ENCODE data around the gene SUGP2. TPM values are rescaled to one million over a fixed set of nuclear protein-coding genes. Genes with fewer than 3 reads are reported as not detected.

SUGP2 gene
- polyA plus RNA-seq, 3 donors = 7.6 to 143 (median 8.2) TPM

DNA sequence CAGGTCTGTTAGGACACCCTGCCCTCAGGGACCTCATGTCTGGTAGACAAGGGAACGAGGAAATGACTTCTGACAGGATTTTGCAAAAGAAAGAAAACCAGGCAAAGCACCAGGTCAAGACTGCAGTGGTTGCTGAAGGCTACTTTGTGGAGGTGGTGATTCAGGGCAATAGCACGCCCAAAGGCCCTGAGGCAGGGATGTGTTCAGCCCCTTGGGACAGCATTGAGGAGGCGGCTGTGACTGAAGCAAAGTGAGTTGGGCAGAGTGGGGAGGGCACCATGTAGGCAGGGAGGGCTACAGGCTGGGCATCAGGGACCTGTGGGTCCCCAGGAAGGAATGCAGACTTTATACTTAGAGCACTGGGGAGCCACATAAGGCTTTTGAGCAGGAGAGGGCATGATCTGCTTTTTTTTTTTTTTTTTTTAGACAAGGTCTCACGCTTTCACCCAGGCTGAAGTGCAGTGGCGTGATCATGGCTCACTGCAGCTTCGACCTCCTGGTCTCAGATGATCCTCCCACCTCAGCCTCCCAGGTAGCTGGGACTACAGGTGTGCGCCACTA, 81.5 kb downstream of the SUGP2 start:
- Histone ChIP-seq H3K4me1 (ENCODE audit: control insufficient read depth in 1 of 2, insufficient read depth in 2 of 2, low read length in 2 of 2) (no peaks in the 10 kb centered on the region), H4K20me1 (ENCODE audit: insufficient read depth, low read length) (no peaks in the 10 kb centered on the region), H3K36me3 (replicated peaks in 1 of 2; ENCODE audit: control insufficient read depth in 1 of 2, insufficient read depth in 2 of 2, low read length in 2 of 2) (peaks cover 0 to 2% of the 10 kb centered on the region in 2 donors), H3K9me3 (replicated peaks in 1 of 2; ENCODE audit: control insufficient read depth in 1 of 2, insufficient read depth in 1 of 2, low read length in 2 of 2) (no peaks in the 10 kb centered on the region), H3K79me2 (ENCODE audit: insufficient read depth, low read length) (no peaks in the 10 kb centered on the region), H2AFZ (ENCODE audit: insufficient read depth, low read depth, low read length, poor library complexity, severe bottlenecking) (no peak overlapping the region), H3K4me2 (replicated peaks; ENCODE audit: extremely low read depth, low read length, poor library complexity, severe bottlenecking) (no peak overlapping the region), H3K4me3 (replicated peaks in 1 of 3; ENCODE audit: low read depth in 2 of 3, low read length in 3 of 3) (no peak overlapping the region), H3K27ac (ENCODE audit: low read depth in 1 of 2, low read length in 2 of 2) (no peak overlapping the region), H3K27me3 (ENCODE audit: control insufficient read depth in 2 of 2, insufficient read depth in 2 of 2, low read length in 2 of 2) (no peaks in the 10 kb centered on the region), H3K9ac (ENCODE audit: insufficient read depth, low read length, poor library complexity, severe bottlenecking) (no peak overlapping the region)
- TF ChIP-seq, protein P1, sequence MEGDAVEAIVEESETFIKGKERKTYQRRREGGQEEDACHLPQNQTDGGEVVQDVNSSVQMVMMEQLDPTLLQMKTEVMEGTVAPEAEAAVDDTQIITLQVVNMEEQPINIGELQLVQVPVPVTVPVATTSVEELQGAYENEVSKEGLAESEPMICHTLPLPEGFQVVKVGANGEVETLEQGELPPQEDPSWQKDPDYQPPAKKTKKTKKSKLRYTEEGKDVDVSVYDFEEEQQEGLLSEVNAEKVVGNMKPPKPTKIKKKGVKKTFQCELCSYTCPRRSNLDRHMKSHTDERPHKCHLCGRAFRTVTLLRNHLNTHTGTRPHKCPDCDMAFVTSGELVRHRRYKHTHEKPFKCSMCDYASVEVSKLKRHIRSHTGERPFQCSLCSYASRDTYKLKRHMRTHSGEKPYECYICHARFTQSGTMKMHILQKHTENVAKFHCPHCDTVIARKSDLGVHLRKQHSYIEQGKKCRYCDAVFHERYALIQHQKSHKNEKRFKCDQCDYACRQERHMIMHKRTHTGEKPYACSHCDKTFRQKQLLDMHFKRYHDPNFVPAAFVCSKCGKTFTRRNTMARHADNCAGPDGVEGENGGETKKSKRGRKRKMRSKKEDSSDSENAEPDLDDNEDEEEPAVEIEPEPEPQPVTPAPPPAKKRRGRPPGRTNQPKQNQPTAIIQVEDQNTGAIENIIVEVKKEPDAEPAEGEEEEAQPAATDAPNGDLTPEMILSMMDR (IDR thresholded peaks at IDR 0.05) = no peak
- intact Hi-C loops (cut with micrococcal nuclease) = no loop called here
- Mint-ChIP-seq H3K27me3 (ENCODE audit: low read depth in 3 of 3) (peaks cover 3 to 7% (median 3%) of the 10 kb centered on the region in 3 donors), H3K9me3 (peaks cover 0 to 9% (median 1%) of the 10 kb centered on the region in 7 donors), H3K4me3 (no peak overlapping the region), H3K36me3 (peaks cover 2 to 4% of the 10 kb centered on the region in 2 donors), H3K4me1 (no peaks in the 10 kb centered on the region), H3K27ac (peak overlapping the region in 1 of 7 donors; percentile 1)
- 83% methylated on average over 4 of the region's 7 CpGs for WGBS (ENCODE audit: insufficient coverage)
- DNase-seq = no peak

DNA sequence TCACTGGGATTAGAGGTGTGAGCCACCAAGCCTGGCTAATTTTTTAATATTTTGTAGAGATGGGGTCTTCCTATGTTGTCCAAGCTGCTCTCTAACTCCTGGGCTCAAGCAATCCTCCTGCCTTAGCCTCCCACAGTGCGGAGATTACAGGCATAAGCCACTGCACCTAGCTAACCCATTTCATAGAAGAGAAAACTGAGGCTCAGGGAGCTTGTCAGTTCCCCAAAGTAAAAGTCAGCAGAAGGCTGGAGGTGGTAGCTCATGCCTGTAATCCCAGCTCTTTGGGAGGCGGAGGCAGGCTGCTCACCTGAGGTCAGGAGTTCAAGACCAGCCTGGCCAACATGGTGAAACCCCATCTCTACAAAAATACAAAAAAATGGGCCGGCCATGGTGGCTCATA, 83.5 kb downstream of the SUGP2 start:
- Histone ChIP-seq H3K27ac (ENCODE audit: low read depth in 1 of 2, low read length in 2 of 2) (no peak overlapping the region), H3K4me1 (ENCODE audit: control insufficient read depth in 1 of 2, insufficient read depth in 2 of 2, low read length in 2 of 2) (peaks cover 4 to 5% of the 10 kb centered on the region in 2 donors), H3K36me3 (replicated peaks in 1 of 2; ENCODE audit: control insufficient read depth in 1 of 2, insufficient read depth in 2 of 2, low read length in 2 of 2) (peaks cover 0 to 8% of the 10 kb centered on the region in 2 donors), H3K27me3 (ENCODE audit: control insufficient read depth in 2 of 2, insufficient read depth in 2 of 2, low read length in 2 of 2) (no peaks in the 10 kb centered on the region), H3K4me2 (replicated peaks; ENCODE audit: extremely low read depth, low read length, poor library complexity, severe bottlenecking) (no peak overlapping the region), H2AFZ (ENCODE audit: insufficient read depth, low read depth, low read length, poor library complexity, severe bottlenecking) (no peak overlapping the region), H3K4me3 (replicated peaks in 1 of 3; ENCODE audit: low read depth in 2 of 3, low read length in 3 of 3) (no peak overlapping the region), H3K9ac (ENCODE audit: insufficient read depth, low read length, poor library complexity, severe bottlenecking) (no peak overlapping the region), H4K20me1 (ENCODE audit: insufficient read depth, low read length) (no peaks in the 10 kb centered on the region), H3K79me2 (ENCODE audit: insufficient read depth, low read length) (no peaks in the 10 kb centered on the region), H3K9me3 (replicated peaks in 1 of 2; ENCODE audit: control insufficient read depth in 1 of 2, insufficient read depth in 1 of 2, low read length in 2 of 2) (no peaks in the 10 kb centered on the region)
- Mint-ChIP-seq H3K4me3 (no peak overlapping the region), H3K27me3 (ENCODE audit: low read depth in 3 of 3) (peaks cover 0 to 6% (median 5%) of the 10 kb centered on the region in 3 donors), H3K9me3 (peaks cover 0 to 9% (median 4%) of the 10 kb centered on the region in 7 donors), H3K27ac (no peak overlapping the region), H3K4me1 (peaks cover 5% of the 10 kb centered on the region), H3K36me3 (peaks cover 10 to 12% of the 10 kb centered on the region in 2 donors)
- TF ChIP-seq, protein P1 (IDR thresholded peaks at IDR 0.05) = no peak
- intact Hi-C loops (cut with micrococcal nuclease) = no loop called here
- DNase-seq = no peak
- WGBS (ENCODE audit: insufficient coverage) = 100% methylated on average over 2 of the region's 3 CpGs
